ENCODE results near the gene IGFBPL1.
"Not testable (repeated sequence)": the region's sequence is repeated elsewhere in the genome, so short reads cannot be mapped to it uniquely, and the experiment has no call there.

The IGFBPL1 gene

DNA sequence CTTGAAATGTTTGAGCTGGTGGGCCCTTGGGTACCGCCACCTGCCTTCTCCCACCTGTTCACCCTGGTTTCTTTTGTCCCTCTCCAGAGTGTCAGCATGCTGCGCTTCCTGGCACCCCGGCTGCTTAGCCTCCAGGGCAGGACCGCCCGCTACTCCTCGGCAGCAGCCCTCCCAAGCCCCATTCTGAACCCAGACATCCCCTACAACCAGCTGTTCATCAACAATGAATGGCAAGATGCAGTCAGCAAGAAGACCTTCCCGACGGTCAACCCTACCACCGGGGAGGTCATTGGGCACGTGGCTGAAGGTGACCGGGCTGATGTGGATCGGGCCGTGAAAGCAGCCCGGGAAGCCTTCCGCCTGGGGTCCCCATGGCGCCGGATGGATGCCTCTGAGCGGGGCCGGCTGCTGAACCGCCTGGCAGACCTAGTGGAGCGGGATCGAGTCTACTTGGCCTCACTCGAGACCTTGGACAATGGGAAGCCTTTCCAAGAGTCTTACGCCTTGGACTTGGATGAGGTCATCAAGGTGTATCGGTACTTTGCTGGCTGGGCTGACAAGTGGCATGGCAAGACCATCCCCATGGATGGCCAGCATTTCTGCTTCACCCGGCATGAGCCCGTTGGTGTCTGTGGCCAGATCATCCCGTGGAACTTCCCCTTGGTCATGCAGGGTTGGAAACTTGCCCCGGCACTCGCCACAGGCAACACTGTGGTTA is 28.4 kb downstream of the IGFBPL1 start:
- DNase-seq: no peak

DNA sequence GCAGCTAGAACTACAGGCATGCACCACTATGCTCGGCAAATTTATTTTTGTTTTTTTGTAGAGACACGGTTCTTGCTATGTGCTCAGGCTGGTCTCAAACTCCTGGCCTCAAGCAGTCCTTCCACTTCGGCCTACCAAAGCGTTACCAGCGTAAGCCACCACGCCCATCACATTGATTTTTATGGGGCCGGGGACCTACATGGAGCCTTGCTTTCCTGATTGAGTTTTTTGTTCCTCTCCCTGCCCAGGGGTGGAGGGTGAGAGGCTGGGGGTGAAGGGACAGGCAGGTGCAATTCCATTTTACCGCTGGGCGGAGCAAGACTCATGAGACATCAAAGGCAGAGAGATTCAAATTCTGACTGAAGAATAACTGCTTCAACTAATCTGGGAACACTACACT is 29.8 kb downstream of the IGFBPL1 start:
- DNase-seq: no peak

DNA sequence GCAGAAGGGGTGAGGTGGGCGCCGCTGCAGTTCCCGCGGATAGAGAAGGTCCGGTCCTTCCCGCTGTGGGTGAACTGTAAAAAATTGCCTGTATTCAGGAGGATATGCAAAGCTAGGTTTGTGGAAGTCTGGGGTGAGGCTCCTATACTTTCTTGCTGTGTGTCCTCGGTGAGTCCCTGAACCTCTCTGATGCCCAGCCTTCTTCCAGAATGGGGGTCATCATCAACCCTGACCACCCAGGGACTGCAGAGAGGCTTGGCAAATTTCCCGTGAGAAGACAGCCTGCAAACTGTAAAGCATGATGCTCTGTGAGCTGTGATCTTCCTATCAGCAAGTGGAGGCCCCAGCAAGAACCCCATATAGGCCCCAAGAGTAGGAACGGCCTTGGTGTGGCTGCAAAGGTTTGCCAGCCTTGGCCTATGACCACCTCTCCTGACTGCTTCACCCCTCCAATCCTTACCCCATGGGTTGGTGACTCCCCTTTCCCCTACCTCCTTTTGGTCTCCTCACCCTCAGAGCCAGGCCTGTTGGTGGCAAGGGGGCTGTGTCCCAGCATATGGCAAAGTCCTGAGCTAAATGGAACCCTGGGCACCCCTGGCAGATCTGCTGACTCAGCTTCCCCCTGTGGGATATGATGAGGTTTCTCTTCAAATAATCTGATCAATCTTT is 31.0 kb downstream of the IGFBPL1 start:
- peak; percentile 62 for DNase-seq

DNA sequence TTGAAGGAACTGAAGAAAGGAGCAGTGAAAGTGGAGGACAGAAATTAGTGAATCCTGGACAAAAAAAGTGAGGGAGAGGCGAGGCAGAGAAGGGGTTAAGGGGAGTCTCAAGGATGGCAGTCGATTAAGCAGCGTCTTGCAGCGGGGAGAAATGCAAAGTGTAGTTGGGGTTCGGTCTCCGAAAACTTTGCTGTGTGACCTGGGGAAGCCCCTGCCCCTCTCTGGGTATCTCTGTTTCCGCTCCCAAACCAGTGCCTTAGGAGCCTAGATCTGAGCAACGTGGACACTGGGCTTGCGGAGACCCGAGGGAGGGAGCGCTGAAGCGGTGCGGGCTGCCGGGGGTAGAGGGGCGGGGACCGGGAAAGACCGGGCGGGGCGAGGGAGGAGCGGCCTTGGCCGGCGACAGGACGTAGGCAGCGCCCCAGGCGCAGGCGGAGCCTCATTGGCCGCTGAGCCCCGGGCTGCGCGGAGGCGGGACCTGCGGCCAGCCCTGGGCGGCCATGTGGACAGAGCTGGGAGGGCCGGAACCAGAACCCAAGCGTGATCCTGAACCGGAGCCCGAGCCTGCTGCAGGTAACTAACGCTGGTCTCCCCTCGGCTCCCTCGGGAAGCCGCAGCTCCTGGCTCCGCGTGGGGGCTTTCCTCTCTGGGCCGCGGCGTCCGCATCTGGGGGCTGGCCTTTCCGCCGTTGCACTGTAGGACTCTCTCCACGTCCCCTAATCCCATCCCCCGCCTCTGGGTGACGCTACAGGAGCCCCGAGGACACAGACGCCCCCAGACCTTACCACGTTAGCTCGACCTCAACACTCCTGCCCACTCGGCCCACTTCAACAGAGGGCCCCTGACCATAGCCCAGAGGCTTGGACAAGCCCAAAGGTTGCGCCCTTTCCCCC is 31.8 kb downstream of the IGFBPL1 start, which contains the start of gene ALDH1B1:
Gene ALDH1B1, plus strand, starts transcription at position 468 of the 893 bp plus-strand sequence. CDS start 3,047 bp downstream, outside the sequence.
- DNase-seq: peak; percentile 89

DNA sequence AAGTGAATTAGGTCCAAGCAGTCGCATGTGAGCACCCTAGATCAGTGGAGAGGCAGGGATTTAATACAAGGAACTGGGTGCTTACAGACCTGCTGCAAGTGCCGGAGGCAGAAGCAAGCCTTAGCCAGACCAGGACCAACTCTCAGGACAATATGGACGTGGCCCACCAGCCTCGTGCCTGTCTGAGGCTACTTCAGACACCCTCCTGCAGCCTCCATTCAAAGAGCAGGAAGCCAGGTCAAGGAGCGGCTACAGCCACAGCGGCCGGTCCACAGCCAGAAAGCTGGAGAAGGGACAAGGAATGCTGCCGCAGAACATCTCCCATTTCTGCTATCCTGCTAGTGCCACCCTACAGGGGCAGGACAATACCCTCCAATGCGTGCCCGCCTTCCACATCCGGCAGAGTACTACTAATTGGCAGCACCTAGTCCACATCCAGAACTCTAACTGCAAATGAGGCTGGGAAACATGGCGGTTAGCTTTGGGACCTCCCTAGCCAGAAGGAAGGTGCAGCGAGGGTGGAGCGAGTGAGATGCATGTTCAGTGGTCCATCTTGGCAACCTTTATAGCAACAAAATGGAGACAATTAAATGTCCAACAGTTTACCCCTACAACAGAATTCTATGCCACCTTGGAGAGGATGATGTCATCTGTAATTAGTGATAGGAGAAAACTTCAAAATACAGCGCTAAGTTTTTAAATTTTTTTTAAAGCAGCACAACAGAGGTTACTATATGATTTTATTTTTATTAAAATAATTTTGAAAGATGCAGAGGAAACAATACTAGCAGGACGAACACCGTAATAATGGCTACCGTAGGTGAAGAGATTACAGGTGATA is 32.8 kb downstream of the IGFBPL1 start:
- no peak for DNase-seq

DNA sequence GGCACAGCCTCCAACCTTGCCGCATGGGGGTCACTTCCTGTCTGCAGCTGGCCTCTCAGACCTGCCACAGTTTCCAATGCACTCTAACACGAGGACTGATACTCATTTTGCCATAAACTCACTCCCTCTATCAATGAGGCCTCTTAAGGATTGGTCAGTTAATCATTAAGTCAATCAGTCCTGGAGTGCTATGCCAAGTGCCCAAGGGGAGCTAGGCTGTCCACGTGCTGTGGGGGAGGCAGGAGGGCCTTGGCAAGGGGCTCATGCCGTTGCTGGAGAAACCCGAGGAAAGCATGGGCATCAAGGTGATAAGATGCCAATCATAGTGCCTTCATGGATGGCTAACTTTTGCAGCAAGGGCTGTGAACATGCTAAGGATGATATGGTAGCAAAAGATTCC is 33.4 kb downstream of the IGFBPL1 start:
- DNase-seq: no peak

DNA sequence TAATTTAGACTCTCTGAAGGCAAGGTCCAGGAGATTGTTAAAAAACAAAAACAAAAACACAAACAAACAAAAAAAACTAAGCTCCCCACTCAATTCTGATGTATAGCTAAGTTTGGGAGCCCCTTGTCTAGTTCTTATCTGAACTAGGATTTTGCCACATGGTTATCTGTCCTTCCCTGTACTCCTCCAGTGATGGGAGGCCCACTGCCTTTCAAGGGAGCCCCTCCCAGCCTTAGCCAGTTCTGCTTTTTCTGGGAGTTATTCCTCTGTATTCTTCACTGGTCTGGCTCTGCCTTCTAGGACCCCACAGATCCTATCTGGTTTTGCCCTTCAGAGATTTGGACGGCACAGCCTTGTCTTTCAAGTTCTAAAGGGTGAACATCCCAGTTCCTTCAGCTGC is 33.8 kb downstream of the IGFBPL1 start:
- no peak for DNase-seq

DNA sequence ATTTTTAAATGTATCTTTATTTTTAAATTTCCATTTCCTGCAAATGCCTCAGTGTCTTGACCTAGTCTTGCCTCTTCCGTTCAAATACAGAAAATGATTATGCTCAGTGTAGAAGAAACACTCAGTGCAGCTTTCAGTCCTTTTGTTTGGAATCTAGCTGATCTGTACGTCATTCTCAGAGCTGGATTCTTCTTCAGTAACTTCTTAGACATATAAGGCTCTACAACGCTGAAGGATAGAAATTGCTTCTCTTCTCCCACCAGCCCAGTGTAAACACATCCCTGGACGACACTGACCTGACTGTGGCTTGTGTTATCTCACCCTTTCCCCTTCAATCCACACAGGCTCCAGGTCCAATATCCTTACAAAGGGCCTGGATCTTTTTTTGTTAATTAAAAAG is 34.9 kb downstream of the IGFBPL1 start:
- DNase-seq: no peak

DNA sequence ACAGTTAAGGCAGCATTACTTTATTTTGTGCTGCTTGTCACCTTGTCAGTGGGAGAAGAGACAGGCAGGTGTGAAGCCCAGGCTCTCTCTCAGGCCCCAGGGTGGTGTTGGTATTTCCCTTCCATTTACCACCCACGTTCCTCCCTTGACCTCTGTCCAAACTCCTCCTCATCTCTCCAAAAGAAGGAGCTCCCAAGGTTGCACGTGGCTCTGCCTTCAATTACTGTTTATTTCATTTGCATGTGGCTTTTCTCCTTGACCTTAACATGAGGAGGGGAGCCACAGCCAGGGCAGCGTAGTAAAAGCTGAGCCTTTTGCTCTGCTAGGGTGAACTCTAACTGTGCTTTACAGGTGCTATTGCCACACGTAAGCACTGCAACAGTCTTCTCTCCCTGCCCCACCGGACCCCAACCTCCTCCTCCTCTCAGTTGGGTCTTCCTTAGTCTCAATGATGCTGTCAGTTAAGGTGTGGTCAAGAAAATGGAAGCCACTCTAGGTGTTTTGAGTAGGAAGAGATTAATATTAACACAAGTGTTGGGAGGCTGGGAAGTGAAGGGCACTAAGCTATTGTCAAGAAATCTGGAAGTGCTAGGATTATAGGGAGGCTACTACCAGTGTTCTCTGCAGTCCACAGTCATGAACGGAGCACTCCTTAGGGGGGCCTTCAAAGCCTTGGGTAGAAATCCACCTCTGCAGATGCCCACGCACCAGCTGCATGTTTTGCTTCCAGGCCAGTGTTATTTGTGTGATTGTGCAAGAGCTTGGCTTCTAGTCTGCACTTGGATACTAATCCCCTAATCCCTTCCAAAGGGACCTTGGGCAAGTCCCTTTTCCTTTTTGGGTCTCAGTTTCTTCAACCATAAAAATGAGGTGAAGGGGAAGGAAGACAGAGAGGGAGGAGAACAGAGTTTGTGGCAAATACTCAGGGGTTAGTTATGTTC is 35.7 kb downstream of the IGFBPL1 start:
- no peak for DNase-seq

DNA sequence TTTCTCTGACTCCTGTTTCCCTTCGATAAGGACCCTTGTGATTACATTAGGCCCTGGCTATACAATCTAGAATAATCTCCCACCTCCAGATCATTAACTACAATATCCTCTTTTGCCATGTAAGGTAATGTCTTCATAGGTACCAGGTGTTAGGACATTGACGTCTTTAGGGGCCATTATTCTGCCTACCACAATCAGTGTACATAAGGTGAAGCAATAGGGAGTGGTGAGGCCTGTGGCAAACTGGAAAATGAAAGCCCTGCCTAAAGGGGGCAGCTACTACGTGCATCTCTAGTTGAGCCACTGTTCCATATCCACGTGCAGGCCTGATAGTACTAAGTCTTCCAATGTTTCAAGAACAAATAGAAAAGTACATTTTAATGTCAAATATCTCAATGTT is 36.5 kb downstream of the IGFBPL1 start:
- no peak for DNase-seq

DNA sequence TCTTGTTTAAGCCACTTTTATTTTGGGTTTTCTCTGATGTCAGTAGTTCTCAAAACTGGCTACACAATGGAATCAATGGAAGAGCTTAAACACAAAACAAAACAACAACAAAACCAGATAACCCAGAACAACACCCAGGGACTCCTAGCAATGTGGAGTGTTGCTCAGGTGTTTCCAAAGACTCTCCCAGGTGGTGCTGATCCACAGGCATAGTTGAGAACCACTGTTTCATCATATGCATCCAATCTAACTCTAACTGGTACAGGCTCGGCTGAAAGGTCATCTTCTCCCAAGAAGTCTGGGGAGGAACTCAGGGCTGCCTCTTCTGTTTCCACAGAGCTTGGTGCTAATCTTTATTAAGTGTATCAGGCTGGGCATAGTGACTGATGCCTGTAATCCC is 37.2 kb downstream of the IGFBPL1 start:
- DNase-seq: no peak

DNA sequence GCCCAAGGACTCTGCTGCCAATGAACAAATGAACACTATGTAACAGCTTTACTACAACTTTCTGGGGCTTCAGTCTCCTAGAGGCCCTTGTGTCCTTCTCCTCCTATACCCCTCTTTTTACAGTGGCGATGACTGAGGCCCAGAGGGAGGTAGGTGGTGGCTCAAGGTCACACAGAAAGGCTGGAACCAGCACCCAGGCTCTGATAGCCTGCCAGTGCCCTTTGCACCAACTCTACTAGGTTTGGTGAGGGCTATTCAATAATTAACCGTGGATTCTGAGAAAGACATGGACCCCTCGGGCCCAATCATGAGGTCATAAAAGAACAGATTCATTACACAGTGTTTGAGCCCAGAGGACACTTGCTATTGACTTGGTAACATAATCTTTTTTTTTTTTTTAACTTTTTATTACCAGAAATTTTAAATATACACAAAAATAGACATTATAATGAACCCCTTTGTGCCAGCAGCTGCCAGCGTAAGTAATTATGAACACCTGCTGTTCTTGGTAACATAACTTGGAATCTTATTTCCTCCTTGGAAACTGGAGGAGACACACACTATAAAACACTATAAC is 37.8 kb downstream of the IGFBPL1 start:
- no peak for DNase-seq

DNA sequence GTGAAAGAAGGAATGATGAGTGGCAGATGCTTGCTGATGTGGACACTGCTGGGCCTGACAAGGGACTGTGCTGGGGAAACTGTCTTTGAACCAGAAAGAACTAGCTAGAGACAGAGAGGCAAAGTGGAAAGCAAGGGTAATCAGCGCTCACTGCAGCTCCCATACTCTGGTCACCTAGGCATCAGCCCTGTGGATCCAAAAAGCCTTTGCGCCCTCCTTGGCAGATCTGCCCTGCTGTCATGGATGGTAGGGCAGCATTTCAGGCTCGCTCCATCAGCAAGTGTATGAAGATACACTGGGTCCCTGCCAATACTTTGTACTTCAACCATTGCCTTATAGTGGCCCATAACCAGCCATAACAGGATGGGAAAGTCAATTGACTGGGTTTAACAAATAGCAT is 38.4 kb downstream of the IGFBPL1 start:
- no peak for DNase-seq

DNA sequence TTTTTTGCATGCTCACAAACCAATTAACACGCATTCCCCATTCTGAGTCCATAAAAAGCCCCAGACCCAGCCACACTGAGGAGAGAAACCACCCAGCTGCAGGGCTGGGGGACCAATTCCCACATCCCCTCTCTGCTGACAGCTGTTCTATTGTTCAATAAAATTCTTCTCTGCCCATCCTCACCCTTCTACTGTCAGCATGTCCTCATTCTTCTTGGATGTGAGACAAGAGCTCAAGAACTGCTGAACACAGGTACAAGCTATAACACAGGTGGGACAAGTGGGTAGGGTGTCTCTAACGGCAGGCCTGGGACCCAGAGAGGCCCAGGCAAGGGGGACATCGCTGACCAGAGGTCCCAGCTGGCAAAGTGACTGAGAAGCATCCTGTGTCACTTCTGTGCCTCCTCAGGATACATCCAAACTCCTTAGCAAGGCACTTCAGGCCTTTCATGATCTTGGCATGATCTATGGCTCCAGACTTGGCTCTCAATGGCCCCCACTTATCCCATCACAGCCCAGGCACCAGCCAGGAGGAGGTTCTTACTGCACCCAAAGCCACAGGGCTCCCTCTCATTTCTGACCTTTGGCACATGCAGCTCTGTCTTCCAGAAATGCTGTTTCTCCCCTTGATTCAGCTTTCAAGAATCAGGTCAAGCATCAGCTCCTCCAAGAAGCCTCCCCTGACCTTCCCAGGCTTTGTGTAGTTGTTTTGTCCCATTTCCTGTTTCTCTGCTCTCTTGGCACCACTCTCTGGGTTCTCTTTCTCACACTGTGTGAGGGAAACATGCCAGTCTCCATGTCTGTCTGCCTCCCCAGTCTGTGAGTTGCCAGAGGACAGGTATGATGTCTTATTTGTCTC is 39.0 kb downstream of the IGFBPL1 start:
- DNase-seq: no peak

DNA sequence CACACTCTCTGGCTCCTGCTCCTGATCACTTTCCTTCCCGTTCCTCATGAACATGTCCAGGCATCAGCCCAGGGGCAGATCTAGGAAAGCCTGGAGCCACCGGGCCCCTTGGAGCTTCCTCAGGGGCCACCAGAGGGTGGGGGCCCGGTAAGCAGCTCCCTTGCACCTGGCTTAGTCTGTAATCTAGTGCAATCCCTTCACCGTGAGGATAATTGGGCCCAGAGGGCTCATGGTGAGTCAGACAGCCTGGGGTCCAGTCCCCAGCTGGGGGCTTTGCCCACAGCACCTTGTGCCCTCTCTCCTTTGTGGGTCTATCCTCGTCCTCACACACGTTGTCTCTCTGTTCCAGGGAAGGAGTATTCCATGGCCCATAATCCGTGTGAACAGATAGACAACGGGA is 42.1 kb downstream of the IGFBPL1 start:
- DNase-seq: no peak

DNA sequence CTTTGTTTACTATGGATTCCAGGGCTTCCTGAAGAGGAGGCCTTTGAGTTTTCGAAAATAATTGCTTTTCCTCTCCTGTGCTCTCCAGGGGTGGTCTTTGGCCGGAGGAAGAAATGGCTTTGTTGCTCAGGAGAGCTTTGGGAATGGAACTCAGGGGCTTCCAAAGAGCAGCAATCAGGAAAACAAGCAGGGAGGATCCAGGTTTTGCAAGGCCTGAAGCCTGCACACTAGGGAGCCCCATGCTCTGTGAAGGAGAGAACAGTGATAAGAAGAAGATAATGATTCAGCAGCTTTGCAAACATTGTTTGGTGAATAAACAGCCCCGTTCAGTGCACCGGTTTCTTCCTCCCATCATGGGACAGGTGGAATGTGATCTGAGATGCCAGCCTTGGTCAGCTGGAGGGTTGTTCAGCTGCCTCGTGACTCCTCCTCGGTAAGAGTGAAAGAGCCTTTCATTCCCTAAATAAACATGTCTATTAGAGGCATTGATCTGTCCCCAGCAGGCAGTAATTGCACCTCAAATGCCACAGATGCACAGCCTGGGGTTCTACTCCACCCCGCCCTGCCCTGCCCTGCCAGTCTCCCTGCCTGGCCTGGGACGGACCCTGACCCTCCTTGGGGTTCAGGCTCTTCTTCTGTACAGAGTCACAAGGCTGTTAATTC is 43.3 kb downstream of the IGFBPL1 start:
- DNase-seq: no peak

DNA sequence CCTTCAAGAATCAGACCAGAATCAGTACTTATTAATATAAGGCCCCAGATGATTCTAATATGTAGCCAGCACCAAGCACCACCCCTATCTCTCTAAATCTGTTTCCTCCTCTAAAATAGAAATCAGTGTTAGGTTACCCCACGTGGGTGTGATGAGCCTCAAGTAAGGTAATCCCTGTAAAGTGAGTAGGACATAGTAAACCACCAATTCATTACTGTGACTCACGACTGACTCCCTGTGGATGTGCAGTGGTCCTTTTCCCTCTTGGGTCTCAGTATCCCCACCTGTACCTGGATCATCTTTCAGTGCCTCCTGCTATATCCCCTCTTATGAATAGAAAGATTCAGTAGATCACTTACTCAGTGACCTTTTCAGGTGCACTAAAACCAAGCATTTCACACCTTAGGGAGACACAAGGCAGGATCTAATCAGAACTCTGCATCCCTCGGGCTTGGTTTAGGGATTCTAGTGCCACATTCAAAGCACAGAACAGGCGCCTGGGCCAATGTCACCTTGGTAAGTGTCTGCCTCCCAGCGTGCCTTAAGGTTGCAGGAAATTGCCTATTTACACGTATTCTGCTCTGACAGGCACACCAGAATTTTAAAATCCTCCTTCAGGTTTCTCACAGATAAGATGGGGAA is 43.9 kb downstream of the IGFBPL1 start:
- no peak for DNase-seq

DNA sequence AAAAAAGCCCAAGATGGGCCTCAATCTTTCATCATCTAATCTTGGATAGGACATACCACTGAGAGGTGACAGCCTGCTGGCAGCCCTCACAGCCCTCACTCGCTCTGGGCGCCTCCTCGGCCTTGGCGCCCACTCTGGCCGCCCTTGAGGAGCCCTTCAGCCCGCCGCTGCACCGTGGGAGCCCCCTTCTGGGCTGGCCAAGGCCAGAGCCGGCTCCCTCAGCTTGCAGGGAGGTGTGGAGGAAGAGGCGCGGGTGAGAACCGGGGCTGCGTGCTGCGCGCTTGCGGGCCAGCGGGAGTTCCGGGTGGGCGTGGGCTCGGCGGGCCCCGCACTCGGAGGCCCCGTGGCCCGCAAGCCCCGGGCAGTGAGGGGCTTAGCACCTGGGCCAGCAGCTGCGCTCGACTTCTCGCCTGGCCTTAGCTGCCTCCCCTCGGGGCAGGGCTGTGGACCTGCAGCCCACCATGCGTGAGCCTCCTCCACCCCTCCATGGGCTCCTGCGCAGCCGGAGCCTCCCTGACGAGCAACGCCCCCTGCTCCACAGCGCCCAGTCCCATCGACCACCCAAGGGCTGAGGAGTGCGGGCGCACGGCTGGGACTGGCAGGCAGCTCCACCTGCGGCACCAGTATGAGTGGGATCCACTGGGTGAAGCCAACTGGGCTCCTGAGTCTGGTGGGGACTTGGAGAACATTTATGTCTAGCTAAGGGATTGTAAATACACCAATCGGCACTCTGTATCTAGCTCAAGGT is 46.7 kb downstream of the IGFBPL1 start:
- DNase-seq: not testable (repeated sequence)

Measured in activated CD8-positive, alpha-beta memory T cell treated with anti-CD3 and anti-CD28 coated beads for 24 hours (primary cell).